PC-3 (cell line): ENCODE data around the gene OPN3. TPM values are rescaled to one million over a fixed set of nuclear protein-coding genes. Genes with fewer than 3 reads are reported as not detected.

ENCODE experiments used
- ATAC-seq: fragments of 200-7000 bp; cut with Tn5 transposase; 2 replicates; pipeline ENCODE4 v1.9.1; 2020; ENCODE audit warnings: mild to moderate bottlenecking, moderate library complexity
- BruUV-seq: library from RNA; stranded (reverse); fragments of 400-500 nt; replicated peaks from 2 replicates; lab custom pipeline; 2021; lab: Mats Ljungman, UMichigan
- CTCF ChIA-PET: fragments of 300-600 bp; sonication (Branson Sonifier 250); formaldehyde crosslinking; loops from one replicate; lab custom pipeline; 2022; ENCODE audit warnings: antibody characterized with exemption; lab: Charles Lee
- POLR2A ChIA-PET: fragments of 300-600 bp; sonication (Branson Sonifier 250); formaldehyde crosslinking; loops from one replicate; lab custom pipeline; 2022; ENCODE audit warnings: antibody characterized with exemption; ENCODE audit not compliant: unreplicated experiment; lab: Charles Lee
- DNase-seq: peaks from one replicate; pipeline ENCODE4 v3.0.0-alpha.2; 2015
- H2AFZ ChIP-seq: fragments of 300-600 bp; sonication (generic); 2 replicates; pipeline ENCODE4 v1.6.0; 2016; ENCODE audit warnings: antibody characterized with exemption, low read length
- H3F3A ChIP-seq: fragments of 300-600 bp; sonication (generic); one replicate; pipeline ENCODE4 v1.6.0; 2017; ENCODE audit warnings: antibody characterized with exemption, low read length, control low read depth, mild to moderate bottlenecking; ENCODE audit not compliant: unreplicated experiment
- H3K27ac ChIP-seq: fragments of 300-600 bp; sonication (generic); 2 replicates; pipeline ENCODE4 v1.5.1; 2016; ENCODE audit warnings: mild to moderate bottlenecking, low read length
- H3K27me3 ChIP-seq: fragments of 300-600 bp; sonication (generic); 2 replicates; pipeline ENCODE4 v1.6.1; 2016; ENCODE audit warnings: low read length, mixed read lengths
- H3K36me3 ChIP-seq: fragments of 300-600 bp; sonication (generic); 2 replicates; pipeline ENCODE4 v1.6.1; 2016; ENCODE audit warnings: low read depth, mixed run types, low read length, mixed read lengths
- H3K4me1 ChIP-seq: fragments of 300-600 bp; sonication (generic); 2 replicates; pipeline ENCODE4 v1.5.1; 2016; ENCODE audit warnings: low read length; ENCODE audit not compliant: insufficient read depth
- H3K4me2 ChIP-seq: fragments of 300-600 bp; sonication (generic); 2 replicates; pipeline ENCODE4 v1.6.0; 2016; ENCODE audit warnings: low read length
- H3K4me3 ChIP-seq: fragments of 300-600 bp; sonication (generic); 2 replicates; pipeline ENCODE4 v1.5.1; 2016; ENCODE audit warnings: mild to moderate bottlenecking, low read length, mixed read lengths
- H3K79me2 ChIP-seq: fragments of 300-600 bp; sonication (generic); 2 replicates; pipeline ENCODE4 v1.6.1; 2017; ENCODE audit warnings: low read length, mixed read lengths
- H3K9ac ChIP-seq: fragments of 300-600 bp; sonication (generic); 2 replicates; pipeline ENCODE4 v1.6.0; 2016; ENCODE audit warnings: mild to moderate bottlenecking, low read length
- H3K9me2 ChIP-seq: fragments of 300-600 bp; sonication (generic); replicated peaks from 2 replicates; pipeline ENCODE4 v1.6.1; 2016; ENCODE audit warnings: mixed run types, low read length, mixed read lengths
- H3K9me3 ChIP-seq: fragments of 300-600 bp; sonication (generic); 2 replicates; pipeline ENCODE4 v1.6.1; 2016; ENCODE audit warnings: low read length, mixed read lengths
- H4K20me1 ChIP-seq: fragments of 300-600 bp; sonication (generic); 2 replicates; pipeline ENCODE4 v1.6.1; 2016; ENCODE audit warnings: low read length, mixed read lengths
- CTCF ChIP-seq: fragments of 300-600 bp; sonication (generic); conservative IDR thresholded peaks from 2 replicates; pipeline ENCODE4 v1.5.1; 2017; ENCODE audit warnings: antibody characterized with exemption, low read depth, mild to moderate bottlenecking, low read length
- EZH2 ChIP-seq: fragments of 300-600 bp; sonication (generic); IDR thresholded peaks from one replicate; pipeline ENCODE4 v1.6.1; 2017; ENCODE audit warnings: antibody characterized with exemption, mild to moderate bottlenecking, low read length; ENCODE audit not compliant: unreplicated experiment
- EZH2phosphoT487 ChIP-seq: fragments of 300-600 bp; sonication (generic); IDR thresholded peaks from 2 replicates; pipeline ENCODE4 v1.6.1; 2018; ENCODE audit warnings: mild to moderate bottlenecking, antibody characterized with exemption, low read length, borderline replicate concordance
- intact Hi-C: fragments of 100-400 bp; cut with micrococcal nuclease; formaldehyde crosslinking; loops from 2 replicates; pipeline ENCODE4 v1.9.0; 2023
- total RNA-seq: library from RNA; depleted of rRNA; stranded (reverse); fragments of >200 nt; gene quantifications from 2 replicates; pipeline ENCODE4 v1.2.3, GENCODE V29; 2014

Gene OPN3
- total RNA-seq, 1 experiment from 2014 or later, result 44.8 TPM

- CTCF ChIA-PET, result no interaction called here
Observed at GRCh38 chr1:241617426-241617825, 22.7 kb downstream of the OPN3 start.

GRCh38 chr1:241615043-241615974, 24.9 kb downstream of the OPN3 start:
- ATAC-seq, result peak; percentile 90
- peaks cover 61% of the 10 kb centered on the region for H3K4me1 ChIP-seq
- intact Hi-C loops, result no loop called here
- H3K79me2 ChIP-seq, result no peaks in the 10 kb centered on the region
- peak; percentile 99 for DNase-seq
- TF ChIP-seq CTCF (no peak), EZH2phosphoT487 (no peak), EZH2 (no peak)
- ChIA-PET CTCF (interaction anchor here (0.5 to 1.2 kb wide), 4 partner anchors 9 to 338 kb away, joined by 3 to 9 read pairs (median 4); no protein-coding TSS in a partner anchor), POLR2A (interaction anchor here (0.5 to 0.7 kb wide), 2 partner anchors 9 to 97 kb away, joined by 5 read pairs; no protein-coding TSS in a partner anchor)
- peak overlapping the region; percentile 85 for H3K27ac ChIP-seq
- H3K9ac ChIP-seq, result peak overlapping the region; percentile 49
- H3K4me3 ChIP-seq, result no peak overlapping the region
- peaks cover 6% of the 10 kb centered on the region for H3F3A ChIP-seq
- H3K27me3 ChIP-seq, result no peaks in the 10 kb centered on the region
- no peak overlapping the region for H2AFZ ChIP-seq
- H3K36me3 ChIP-seq, result no peaks in the 10 kb centered on the region
- peak overlapping the region; percentile 65 for H3K4me2 ChIP-seq
- no TSS peak for BruUV-seq
- H3K9me2 ChIP-seq, result no peaks in the 10 kb centered on the region
- no peaks in the 10 kb centered on the region for H3K9me3 ChIP-seq
- no peaks in the 10 kb centered on the region for H4K20me1 ChIP-seq

More at GRCh38 chr1:241617426-241617825, 22.7 kb downstream of the OPN3 start:
- intact Hi-C loops, result no loop called here
- no peak overlapping the region for H3K9ac ChIP-seq
- H2AFZ ChIP-seq, result no peak overlapping the region
- H3F3A ChIP-seq, result peaks cover 6% of the 10 kb centered on the region
- H3K4me1 ChIP-seq, result peaks cover 40% of the 10 kb centered on the region
- no peaks in the 10 kb centered on the region for H3K36me3 ChIP-seq
- H3K27me3 ChIP-seq, result no peaks in the 10 kb centered on the region
- DNase-seq, result no peak
- no peak overlapping the region for H3K4me2 ChIP-seq
- no TSS peak for BruUV-seq
- TF ChIP-seq CTCF, result no peak
- TF ChIP-seq EZH2, result no peak
- TF ChIP-seq EZH2phosphoT487, result no peak
- no peak overlapping the region for H3K27ac ChIP-seq
- H3K79me2 ChIP-seq, result no peaks in the 10 kb centered on the region
- H3K9me2 ChIP-seq, result no peaks in the 10 kb centered on the region
- ATAC-seq, result no peak
- POLR2A ChIA-PET, result no interaction called here
- no peaks in the 10 kb centered on the region for H4K20me1 ChIP-seq
- no peaks in the 10 kb centered on the region for H3K9me3 ChIP-seq
- no peak overlapping the region for H3K4me3 ChIP-seq
